A673 (cell line): Measurements from ENCODE around the gene CDK19. TPM values are rescaled to one million over a fixed set of nuclear protein-coding genes. Genes with fewer than 3 reads are reported as not detected.

ENCODE experiments used
- BruUV-seq: library from RNA; stranded (reverse); fragments of 400-500 nt; replicated peaks from 2 replicates; lab custom pipeline; 2021; lab: Mats Ljungman, UMichigan
- CTCF ChIA-PET: fragments of 300-600 bp; sonication (Branson Sonifier 250); formaldehyde crosslinking; loops from one replicate; lab custom pipeline; 2022; ENCODE audit warnings: antibody characterized with exemption; lab: Charles Lee
- POLR2A ChIA-PET: fragments of 300-600 bp; sonication (Branson Sonifier 250); formaldehyde crosslinking; loops from one replicate; lab custom pipeline; 2022; ENCODE audit warnings: antibody characterized with exemption; ENCODE audit not compliant: low non-redundant PET; lab: Charles Lee
- DNase-seq: peaks from one replicate; pipeline ENCODE4 v3.0.0-alpha.2; 2015; ENCODE audit warnings: low spot score
- H3K27ac ChIP-seq: fragments of 200-600 bp; sonication (generic); 2 replicates; pipeline ENCODE4 v1.5.1; 2016; ENCODE audit warnings: mixed run types, low read depth, mild to moderate bottlenecking, mixed read lengths, antibody characterized with exemption, low read length; ENCODE audit not compliant: poor library complexity, severe bottlenecking
- H3K27me3 ChIP-seq: fragments of 200-600 bp; sonication (generic); replicated peaks from 2 replicates; pipeline ENCODE4 v1.6.1; 2017; ENCODE audit warnings: mixed run types, low read depth, mild to moderate bottlenecking, mixed read lengths, antibody characterized with exemption, low read length; ENCODE audit not compliant: insufficient read depth, poor library complexity
- H3K36me3 ChIP-seq: fragments of 200-600 bp; sonication (generic); 2 replicates; pipeline ENCODE4 v1.6.1; 2016; ENCODE audit warnings: mixed run types, mild to moderate bottlenecking, mixed read lengths, antibody characterized with exemption, low read length; ENCODE audit not compliant: insufficient read depth, poor library complexity, severe bottlenecking
- H3K4me1 ChIP-seq: fragments of 200-600 bp; sonication (generic); 2 replicates; pipeline ENCODE4 v1.6.1; 2017; ENCODE audit warnings: mixed run types, mild to moderate bottlenecking, mixed read lengths, antibody characterized with exemption, low read length; ENCODE audit not compliant: insufficient read depth, poor library complexity, severe bottlenecking
- H3K4me3 ChIP-seq: fragments of 200-600 bp; sonication (generic); 2 replicates; pipeline ENCODE4 v1.5.1; 2016; ENCODE audit warnings: low read depth, mixed run types, mild to moderate bottlenecking, mixed read lengths, low read length; ENCODE audit not compliant: poor library complexity, severe bottlenecking
- H3K9me3 ChIP-seq: fragments of 200-600 bp; sonication (generic); 2 replicates; pipeline ENCODE4 v1.6.1; 2016; ENCODE audit warnings: mixed run types, low read depth, mild to moderate bottlenecking, mixed read lengths, antibody characterized with exemption, low read length; ENCODE audit not compliant: poor library complexity, severe bottlenecking
- EZH2 ChIP-seq: fragments of 200-600 bp; sonication (generic); IDR thresholded peaks from 2 replicates; pipeline ENCODE4 v1.6.1; 2017; ENCODE audit warnings: borderline replicate concordance, low read depth, mild to moderate bottlenecking, mixed read lengths, antibody characterized with exemption, low read length; ENCODE audit not compliant: poor library complexity, severe bottlenecking
- intact Hi-C: fragments of 100-400 bp; cut with micrococcal nuclease; formaldehyde crosslinking; loops from one replicate; pipeline ENCODE4 v1.10.0; 2022; ENCODE audit not compliant: unreplicated experiment
- total RNA-seq: library from RNA; stranded (reverse); gene quantifications from 2 replicates; pipeline ENCODE4 v1.2.3, GENCODE V29; 2021
- TF ChIP-seq, protein P1 (sequence below): fragments of 300-800, 200-600 bp; sonication (generic); conservative IDR thresholded peaks from 2 replicates; pipeline ENCODE4 v1.5.1; 2017; ENCODE audit warnings: low read depth, mild to moderate bottlenecking, antibody characterized with exemption, low read length, moderate library complexity, mixed read lengths

Gene CDK19
- total RNA-seq, 1 experiment from 2014 or later, result 23.7 TPM

DNA sequence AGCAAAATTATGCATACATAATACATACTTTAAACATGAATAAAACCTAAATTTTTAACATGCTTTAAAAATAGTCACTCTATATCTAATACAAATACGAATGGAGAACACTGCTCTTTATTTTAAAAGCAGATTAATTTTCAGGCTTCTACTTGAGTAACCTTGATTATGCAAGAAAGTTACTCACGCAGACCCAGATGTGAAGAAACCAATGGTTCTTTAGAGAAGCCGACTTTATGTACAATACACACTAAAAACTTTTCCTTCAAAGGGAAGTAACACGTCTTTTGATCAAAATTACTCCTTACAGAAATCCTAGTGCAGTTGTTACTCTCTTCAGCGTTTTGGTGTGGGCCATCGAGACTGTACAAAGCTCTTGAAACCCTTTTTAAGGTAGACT lies 201.9 kb downstream of the CDK19 start:
- H3K27ac ChIP-seq, result no peak overlapping the region
- intact Hi-C loops, result no loop called here
- ChIA-PET CTCF (no interaction called here), POLR2A (no interaction called here)
- TF ChIP-seq EZH2, result no peak
- TF ChIP-seq, protein P1, sequence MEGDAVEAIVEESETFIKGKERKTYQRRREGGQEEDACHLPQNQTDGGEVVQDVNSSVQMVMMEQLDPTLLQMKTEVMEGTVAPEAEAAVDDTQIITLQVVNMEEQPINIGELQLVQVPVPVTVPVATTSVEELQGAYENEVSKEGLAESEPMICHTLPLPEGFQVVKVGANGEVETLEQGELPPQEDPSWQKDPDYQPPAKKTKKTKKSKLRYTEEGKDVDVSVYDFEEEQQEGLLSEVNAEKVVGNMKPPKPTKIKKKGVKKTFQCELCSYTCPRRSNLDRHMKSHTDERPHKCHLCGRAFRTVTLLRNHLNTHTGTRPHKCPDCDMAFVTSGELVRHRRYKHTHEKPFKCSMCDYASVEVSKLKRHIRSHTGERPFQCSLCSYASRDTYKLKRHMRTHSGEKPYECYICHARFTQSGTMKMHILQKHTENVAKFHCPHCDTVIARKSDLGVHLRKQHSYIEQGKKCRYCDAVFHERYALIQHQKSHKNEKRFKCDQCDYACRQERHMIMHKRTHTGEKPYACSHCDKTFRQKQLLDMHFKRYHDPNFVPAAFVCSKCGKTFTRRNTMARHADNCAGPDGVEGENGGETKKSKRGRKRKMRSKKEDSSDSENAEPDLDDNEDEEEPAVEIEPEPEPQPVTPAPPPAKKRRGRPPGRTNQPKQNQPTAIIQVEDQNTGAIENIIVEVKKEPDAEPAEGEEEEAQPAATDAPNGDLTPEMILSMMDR, result no peak
- H3K27me3 ChIP-seq, result no peaks in the 10 kb centered on the region
- H3K36me3 ChIP-seq, result no peaks in the 10 kb centered on the region
- H3K4me3 ChIP-seq, result no peak overlapping the region
- H3K9me3 ChIP-seq, result no peaks in the 10 kb centered on the region
- no peak for DNase-seq
- BruUV-seq, result no TSS peak
- H3K4me1 ChIP-seq, result no peaks in the 10 kb centered on the region

DNA sequence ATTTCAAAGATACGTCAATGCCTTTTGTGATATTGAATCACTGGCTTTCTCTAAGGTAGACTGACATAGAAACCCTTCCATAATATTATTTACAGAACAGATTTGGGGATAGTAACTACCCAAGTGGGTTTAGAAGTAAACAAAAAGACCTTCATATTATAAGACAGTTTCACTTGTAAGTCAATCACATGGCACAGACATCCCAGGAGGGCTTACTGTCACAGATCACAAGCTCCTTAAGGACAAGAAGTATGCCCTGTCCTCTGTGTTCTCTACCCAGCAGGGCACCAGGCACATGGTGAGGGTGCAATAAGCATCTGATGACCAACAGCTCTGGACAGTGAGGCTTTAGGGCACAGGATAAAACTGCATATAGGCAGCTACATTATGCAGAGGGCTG lies 203.0 kb downstream of the CDK19 start:
- no peak overlapping the region for H3K27ac ChIP-seq
- BruUV-seq, result no TSS peak
- no peak for TF ChIP-seq EZH2
- no peak overlapping the region for H3K4me3 ChIP-seq
- intact Hi-C loops, result no loop called here
- ChIA-PET POLR2A (no interaction called here), CTCF (no interaction called here)
- H3K36me3 ChIP-seq, result no peaks in the 10 kb centered on the region
- H3K27me3 ChIP-seq, result no peaks in the 10 kb centered on the region
- DNase-seq, result no peak
- H3K9me3 ChIP-seq, result no peaks in the 10 kb centered on the region
- H3K4me1 ChIP-seq, result no peaks in the 10 kb centered on the region

DNA sequence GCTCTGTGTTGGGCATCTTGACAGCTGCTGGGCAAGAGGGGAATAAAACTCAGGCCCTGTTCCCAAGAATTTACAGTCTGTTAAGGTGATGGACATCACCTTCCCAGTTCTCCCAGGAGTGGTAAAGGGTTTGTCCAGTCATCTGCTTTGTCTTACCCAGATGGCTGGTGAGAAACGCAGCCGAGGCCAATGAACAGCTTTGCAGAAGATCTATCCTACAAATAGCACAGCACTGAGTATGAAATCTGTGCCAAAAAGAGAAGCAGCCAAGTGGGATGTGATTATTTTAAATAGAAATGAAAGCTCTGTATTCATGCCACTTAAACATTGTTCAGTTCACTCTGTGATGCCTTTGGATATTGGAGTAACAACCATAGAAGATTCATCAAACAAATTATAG lies 206.2 kb downstream of the CDK19 start:
- BruUV-seq, result no TSS peak
- Histone ChIP-seq H3K4me3 (no peak overlapping the region), H3K27ac (no peak overlapping the region), H3K4me1 (no peaks in the 10 kb centered on the region), H3K27me3 (no peaks in the 10 kb centered on the region), H3K36me3 (no peaks in the 10 kb centered on the region), H3K9me3 (no peaks in the 10 kb centered on the region)
- intact Hi-C loops, result no loop called here
- POLR2A ChIA-PET, result no interaction called here
- no peak for DNase-seq
- CTCF ChIA-PET, result no interaction called here
- no peak for TF ChIP-seq EZH2
- TF ChIP-seq, protein P1, result no peak

DNA sequence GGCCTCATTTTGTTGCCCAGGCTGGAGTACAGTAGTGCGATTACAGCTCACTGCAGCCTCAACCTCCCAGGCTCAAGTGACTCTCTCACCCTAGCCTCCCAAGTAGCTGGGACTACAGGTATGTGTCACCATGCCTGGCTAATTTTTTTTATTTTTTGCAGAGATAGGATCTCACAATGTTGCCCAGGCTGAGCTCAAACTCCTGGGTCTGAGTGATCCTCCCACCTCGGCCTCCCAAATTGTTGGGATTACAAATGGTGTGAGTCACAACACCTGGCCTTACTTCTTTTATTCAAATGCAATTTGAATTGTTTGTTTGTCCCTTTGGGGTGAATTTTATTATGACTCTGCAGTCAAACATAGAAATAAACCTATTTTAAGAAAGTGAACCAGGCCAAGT lies 207.1 kb downstream of the CDK19 start:
- Histone ChIP-seq H3K36me3 (no peaks in the 10 kb centered on the region), H3K9me3 (no peaks in the 10 kb centered on the region), H3K4me1 (no peaks in the 10 kb centered on the region), H3K27me3 (no peaks in the 10 kb centered on the region), H3K4me3 (no peak overlapping the region), H3K27ac (no peak overlapping the region)
- TF ChIP-seq EZH2, result no peak
- TF ChIP-seq, protein P1, result no peak
- DNase-seq, result no peak
- intact Hi-C loops, result no loop called here
- CTCF ChIA-PET, result no interaction called here
- no TSS peak for BruUV-seq
- POLR2A ChIA-PET, result no interaction called here
